ENCODE measurements around the gene ZNF273.
"Not testable (repeated sequence)": the region's sequence is repeated elsewhere in the genome, so short reads cannot be mapped to it uniquely, and the experiment has no call there.

ZNF273 gene

GRCh38 chr7:64907641-64908326 is 4.7 kb downstream of the ZNF273 start:
- peaks cover 62% of the 10 kb centered on the region for H4K20me1 ChIP-seq (ENCODE audit: insufficient read depth, low read length, poor library complexity, severe bottlenecking)
- H3K27me3 ChIP-seq (ENCODE audit: insufficient read depth, low read length, poor library complexity, severe bottlenecking), result no peaks in the 10 kb centered on the region
- H3K36me3 ChIP-seq (ENCODE audit: insufficient read depth, low read length), result no peaks in the 10 kb centered on the region
- peak overlapping the region; percentile 92 for H3K4me2 ChIP-seq (ENCODE audit: low read depth, low read length, poor library complexity, severe bottlenecking)
- H3K9me2 ChIP-seq (replicated peaks; ENCODE audit: low read depth, low read length), result no peaks in the 10 kb centered on the region
- no peaks in the 10 kb centered on the region for H3K9me3 ChIP-seq (ENCODE audit: insufficient read depth, low read depth, low read length)
- no peaks in the 10 kb centered on the region for H3F3A ChIP-seq (ENCODE audit: low read depth)
- peak overlapping the region; percentile 84 for H3K4me3 ChIP-seq (ENCODE audit: low read length, poor library complexity, severe bottlenecking)
- H3K79me2 ChIP-seq (ENCODE audit: insufficient read depth, low read length), result peaks cover 94% of the 10 kb centered on the region
- H3K9ac ChIP-seq (ENCODE audit: low read depth, low read length, poor library complexity, severe bottlenecking), result peak overlapping the region; percentile 14
- peaks cover 53% of the 10 kb centered on the region for H3K4me1 ChIP-seq (ENCODE audit: insufficient read depth, low read length, poor library complexity, severe bottlenecking)
- H2AFZ ChIP-seq (ENCODE audit: low read length), result no peak overlapping the region
- TF ChIP-seq EZH2phosphoT487 (IDR thresholded peaks at IDR 0.05; ENCODE audit: borderline replicate concordance), result no peak
- no peak for TF ChIP-seq CTCF (conservative IDR thresholded peaks at IDR 0.05; ENCODE audit: low read length)

- H3K36me3 ChIP-seq (ENCODE audit: insufficient read depth, low read length), result no peaks in the 10 kb centered on the region
- H3F3A ChIP-seq (ENCODE audit: low read depth), result no peaks in the 10 kb centered on the region
- no peaks in the 10 kb centered on the region for H3K9me2 ChIP-seq (replicated peaks; ENCODE audit: low read depth, low read length)
- peaks cover 53% of the 10 kb centered on the region for H3K4me1 ChIP-seq (ENCODE audit: insufficient read depth, low read length, poor library complexity, severe bottlenecking)
- peaks cover 97% of the 10 kb centered on the region for H3K79me2 ChIP-seq (ENCODE audit: insufficient read depth, low read length)
- H3K4me3 ChIP-seq (ENCODE audit: low read length, poor library complexity, severe bottlenecking), result peak overlapping the region; percentile 84
- H3K9me3 ChIP-seq (ENCODE audit: insufficient read depth, low read depth, low read length), result no peaks in the 10 kb centered on the region
- H2AFZ ChIP-seq (ENCODE audit: low read length), result no peak overlapping the region
- no peak for TF ChIP-seq EZH2phosphoT487 (IDR thresholded peaks at IDR 0.05; ENCODE audit: borderline replicate concordance)
- TF ChIP-seq CTCF (conservative IDR thresholded peaks at IDR 0.05; ENCODE audit: low read length), result no peak
- peak overlapping the region; percentile 14 for H3K9ac ChIP-seq (ENCODE audit: low read depth, low read length, poor library complexity, severe bottlenecking)
- H3K4me2 ChIP-seq (ENCODE audit: low read depth, low read length, poor library complexity, severe bottlenecking), result peak overlapping the region; percentile 92
- peaks cover 62% of the 10 kb centered on the region for H4K20me1 ChIP-seq (ENCODE audit: insufficient read depth, low read length, poor library complexity, severe bottlenecking)
- no peaks in the 10 kb centered on the region for H3K27me3 ChIP-seq (ENCODE audit: insufficient read depth, low read length, poor library complexity, severe bottlenecking)
Measured at GRCh38 chr7:64908358-64908757, 5.3 kb downstream of the ZNF273 start.

DNA sequence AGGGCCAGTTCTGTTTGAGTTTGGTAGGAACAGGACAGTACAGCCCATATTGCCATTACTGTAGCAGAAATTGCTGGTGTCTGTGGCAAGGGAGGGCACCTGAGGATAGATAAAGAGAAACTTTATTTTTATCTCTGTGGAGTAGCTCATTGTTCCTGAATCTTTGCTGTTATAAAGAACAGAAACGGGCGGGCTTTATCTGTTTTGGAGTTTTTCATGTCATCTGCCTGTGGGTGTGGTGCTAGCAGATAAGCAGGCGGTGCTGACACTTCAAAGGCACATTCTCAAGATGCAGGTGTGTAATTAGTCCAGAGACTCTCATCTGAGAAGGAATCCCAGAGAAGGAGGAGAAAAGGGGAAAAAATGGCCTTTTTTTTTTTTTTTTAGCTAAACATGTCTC is 11.5 kb downstream of the ZNF273 start:
- H3K27me3 ChIP-seq (ENCODE audit: insufficient read depth, low read length, poor library complexity, severe bottlenecking), result no peaks in the 10 kb centered on the region
- H3K36me3 ChIP-seq (ENCODE audit: insufficient read depth, low read length), result peaks cover 13% of the 10 kb centered on the region; the same call in 1 of the 2 replicates
- peaks cover 8% of the 10 kb centered on the region for H3K4me1 ChIP-seq (ENCODE audit: insufficient read depth, low read length, poor library complexity, severe bottlenecking)
- no peak overlapping the region for H2AFZ ChIP-seq (ENCODE audit: low read length)
- H3K9ac ChIP-seq (ENCODE audit: low read depth, low read length, poor library complexity, severe bottlenecking), result no peak overlapping the region
- peaks cover 68% of the 10 kb centered on the region for H3K79me2 ChIP-seq (ENCODE audit: insufficient read depth, low read length)
- TF ChIP-seq EZH2phosphoT487 (IDR thresholded peaks at IDR 0.05; ENCODE audit: borderline replicate concordance) (no peak), CTCF (conservative IDR thresholded peaks at IDR 0.05; ENCODE audit: low read length) (no peak)
- H4K20me1 ChIP-seq (ENCODE audit: insufficient read depth, low read length, poor library complexity, severe bottlenecking), result peaks cover 10% of the 10 kb centered on the region
- H3K4me3 ChIP-seq (ENCODE audit: low read length, poor library complexity, severe bottlenecking), result no peak overlapping the region
- H3K9me3 ChIP-seq (ENCODE audit: insufficient read depth, low read depth, low read length), result no peaks in the 10 kb centered on the region
- no peaks in the 10 kb centered on the region for H3K9me2 ChIP-seq (replicated peaks; ENCODE audit: low read depth, low read length)
- no peaks in the 10 kb centered on the region for H3F3A ChIP-seq (ENCODE audit: low read depth)
- H3K4me2 ChIP-seq (ENCODE audit: low read depth, low read length, poor library complexity, severe bottlenecking), result no peak overlapping the region

DNA sequence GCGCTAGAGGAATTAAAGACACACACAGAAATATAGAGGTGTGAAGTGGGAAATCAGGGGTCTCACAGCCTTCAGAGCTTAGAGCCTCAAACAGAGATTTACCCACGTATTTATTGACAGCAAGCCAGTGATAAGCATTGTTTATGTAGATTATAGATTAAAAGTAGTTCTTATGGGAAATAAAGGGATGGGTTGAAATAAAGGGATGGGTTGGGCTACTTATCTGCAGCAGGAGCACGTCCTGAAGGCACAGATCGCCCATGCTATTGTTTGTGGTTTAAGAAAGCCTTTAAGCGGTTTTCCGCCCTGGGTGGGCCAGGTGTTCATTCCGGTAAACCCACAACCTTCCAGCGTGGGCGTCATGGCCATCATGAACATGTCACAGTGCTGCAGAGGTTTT is 12.2 kb downstream of the ZNF273 start:
- Histone ChIP-seq H3K79me2 (ENCODE audit: insufficient read depth, low read length) (peaks cover 60% of the 10 kb centered on the region), H3K36me3 (ENCODE audit: insufficient read depth, low read length) (peaks cover 19% of the 10 kb centered on the region; the same call in 1 of the 2 replicates)
- H3K4me3 ChIP-seq (ENCODE audit: low read length, poor library complexity, severe bottlenecking); H3K4me1 ChIP-seq (ENCODE audit: insufficient read depth, low read length, poor library complexity, severe bottlenecking); H3K9me2 ChIP-seq (replicated peaks; ENCODE audit: low read depth, low read length); H3K4me2 ChIP-seq (ENCODE audit: low read depth, low read length, poor library complexity, severe bottlenecking); H4K20me1 ChIP-seq (ENCODE audit: insufficient read depth, low read length, poor library complexity, severe bottlenecking); H3F3A ChIP-seq (ENCODE audit: low read depth); H3K9ac ChIP-seq (ENCODE audit: low read depth, low read length, poor library complexity, severe bottlenecking); H3K9me3 ChIP-seq (ENCODE audit: insufficient read depth, low read depth, low read length); H3K27me3 ChIP-seq (ENCODE audit: insufficient read depth, low read length, poor library complexity, severe bottlenecking); H2AFZ ChIP-seq (ENCODE audit: low read length): not testable (repeated sequence)

DNA sequence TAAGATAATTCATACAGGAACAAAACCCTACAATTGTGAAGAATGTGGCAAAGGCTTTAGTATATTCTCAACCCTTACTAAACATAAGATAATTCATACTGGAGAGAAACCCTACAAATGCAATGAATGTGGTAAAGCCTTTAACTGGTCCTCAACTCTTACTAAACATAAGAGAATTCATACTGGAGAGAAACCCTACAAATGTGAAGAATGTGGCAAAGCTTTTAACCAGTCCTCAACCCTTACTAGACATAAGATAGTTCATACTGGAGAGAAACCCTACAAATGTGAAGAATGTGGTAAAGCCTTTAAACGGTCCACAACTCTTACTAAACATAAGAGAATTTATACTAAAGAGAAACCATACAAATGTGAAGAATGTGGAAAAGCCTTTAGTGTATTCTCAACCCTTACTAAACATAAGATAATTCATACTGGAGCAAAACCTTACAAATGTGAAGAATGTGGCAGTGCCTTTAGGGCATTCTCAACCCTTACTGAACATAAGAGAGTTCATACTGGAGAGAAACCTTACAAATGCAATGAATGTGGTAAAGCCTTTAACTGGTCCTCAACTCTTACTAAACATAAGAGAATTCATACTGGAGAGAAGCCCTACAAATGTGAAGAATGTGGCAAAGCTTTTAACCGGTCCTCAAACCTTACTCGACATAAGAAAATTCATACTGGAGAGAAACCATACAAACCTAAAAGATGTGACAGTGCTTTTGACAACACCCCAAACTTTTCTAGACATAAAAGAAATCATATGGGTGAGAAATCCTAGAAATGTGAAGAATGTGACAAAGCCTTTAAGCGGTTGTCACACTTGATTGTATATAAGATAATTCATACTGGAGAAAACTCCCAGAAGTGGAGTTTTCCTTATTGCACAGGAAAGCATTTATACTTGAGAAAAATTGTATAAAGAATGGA is 25.4 kb downstream of the ZNF273 start:
- H3K79me2 ChIP-seq (ENCODE audit: insufficient read depth, low read length); H2AFZ ChIP-seq (ENCODE audit: low read length); H3K9me2 ChIP-seq (replicated peaks; ENCODE audit: low read depth, low read length); H3K4me3 ChIP-seq (ENCODE audit: low read length, poor library complexity, severe bottlenecking); H3K27me3 ChIP-seq (ENCODE audit: insufficient read depth, low read length, poor library complexity, severe bottlenecking); H3K4me2 ChIP-seq (ENCODE audit: low read depth, low read length, poor library complexity, severe bottlenecking); H4K20me1 ChIP-seq (ENCODE audit: insufficient read depth, low read length, poor library complexity, severe bottlenecking); H3K9ac ChIP-seq (ENCODE audit: low read depth, low read length, poor library complexity, severe bottlenecking); H3F3A ChIP-seq (ENCODE audit: low read depth); H3K4me1 ChIP-seq (ENCODE audit: insufficient read depth, low read length, poor library complexity, severe bottlenecking): not testable (repeated sequence)
- peaks cover 38% of the 10 kb centered on the region for H3K9me3 ChIP-seq (ENCODE audit: insufficient read depth, low read depth, low read length)
- peaks cover 56% of the 10 kb centered on the region for H3K36me3 ChIP-seq (ENCODE audit: insufficient read depth, low read length)

Data from Loucy (cell line).